GM18907 (cell line): Measurements from ENCODE around the gene SVIP.
A peak's percentile ranks its signal among the peaks of the same experiment; 100 is the strongest.

Source experiments
- ATAC-seq: cut with Tn5 transposase; IDR thresholded peaks from one replicate; pipeline ENCODE4 v1.9.1; 2021; ENCODE audit warnings: mild to moderate bottlenecking, moderate library complexity; ENCODE audit not compliant: unreplicated experiment

The SVIP gene, protein sequence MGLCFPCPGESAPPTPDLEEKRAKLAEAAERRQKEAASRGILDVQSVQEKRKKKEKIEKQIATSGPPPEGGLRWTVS

DNA sequence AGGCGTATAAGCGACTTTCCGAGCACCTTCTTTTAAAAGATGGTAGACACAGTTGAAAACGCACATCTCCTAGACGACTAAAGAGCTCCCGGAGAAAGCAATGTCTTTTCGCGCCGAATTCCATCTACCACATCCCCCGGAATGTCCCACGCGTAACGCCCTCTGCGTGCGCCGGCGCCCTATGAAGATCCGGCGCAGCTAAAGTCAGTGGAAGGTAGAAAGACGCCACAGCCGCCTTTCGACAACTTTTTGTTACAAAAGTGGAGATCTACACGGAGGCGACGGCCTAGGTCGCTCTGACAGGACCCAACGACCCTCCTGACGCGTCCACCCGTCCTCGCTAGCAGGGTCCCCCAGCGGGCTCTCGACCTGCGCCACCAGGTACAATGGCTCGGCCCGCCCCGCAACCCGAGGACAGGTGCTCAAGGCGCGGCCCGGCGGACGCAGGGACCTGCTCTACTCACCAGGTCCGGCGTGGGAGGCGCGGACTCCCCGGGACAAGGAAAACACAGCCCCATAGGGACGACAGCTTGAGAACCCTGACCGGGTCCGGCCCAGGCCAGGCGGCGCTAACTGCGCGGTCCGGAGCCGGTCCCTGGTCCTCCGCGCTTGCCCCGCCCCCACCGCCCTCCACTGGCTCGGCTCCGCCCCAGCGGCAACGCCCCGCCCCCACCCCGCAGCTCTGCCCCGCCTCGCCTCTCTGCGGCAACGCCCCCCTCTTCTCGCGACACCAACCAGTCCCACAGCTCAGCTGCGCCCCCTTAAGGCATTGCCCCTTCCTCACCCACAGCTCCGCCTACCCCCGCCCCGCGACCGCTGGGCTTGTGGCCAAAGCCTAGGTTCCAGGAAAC is at the start of gene SVIP:
Gene SVIP (minus strand): TSS at position 571 of the 851 bp plus-strand sequence. CDS start 53 bp downstream, at position 518.
- peak; percentile 95 for ATAC-seq

DNA sequence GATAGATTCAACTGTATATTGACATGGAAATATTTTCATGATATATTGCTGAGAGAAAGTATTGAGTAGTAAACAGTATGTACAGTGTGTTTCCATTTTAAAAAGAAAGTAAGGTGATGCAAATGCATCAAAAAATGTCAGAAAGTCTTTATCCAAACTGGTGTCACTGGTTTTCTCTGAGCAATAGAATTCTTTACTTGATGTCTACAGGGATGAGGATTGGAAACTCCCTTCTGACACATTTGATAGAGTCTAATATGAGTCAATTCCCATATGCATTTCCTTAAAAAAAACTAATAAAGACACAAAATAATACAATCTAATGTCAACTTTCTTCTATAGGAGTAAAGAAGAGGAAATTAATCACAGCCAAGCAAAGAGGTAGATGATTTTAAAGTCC is 49.0 kb upstream of the SVIP start:
- no peak for ATAC-seq

DNA sequence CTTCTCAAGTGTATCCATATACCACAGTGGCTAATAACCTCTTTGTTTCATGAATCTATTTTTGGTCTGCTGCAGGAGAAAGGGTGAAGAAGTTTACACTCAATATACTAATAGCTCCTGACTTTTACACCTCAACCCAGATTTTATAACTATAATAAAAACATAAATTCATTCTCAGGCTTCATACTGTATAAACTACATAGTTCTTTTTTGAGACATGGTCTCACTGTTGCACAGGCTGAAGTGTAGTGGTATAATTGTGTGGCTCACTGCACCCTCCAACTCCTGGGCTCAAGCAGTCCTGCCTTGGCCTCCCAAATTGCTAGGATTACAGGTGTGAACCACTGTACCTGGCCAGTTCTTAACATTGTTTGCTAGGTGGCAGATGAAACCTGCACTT is 48.4 kb upstream of the SVIP start:
- ATAC-seq = no peak

DNA sequence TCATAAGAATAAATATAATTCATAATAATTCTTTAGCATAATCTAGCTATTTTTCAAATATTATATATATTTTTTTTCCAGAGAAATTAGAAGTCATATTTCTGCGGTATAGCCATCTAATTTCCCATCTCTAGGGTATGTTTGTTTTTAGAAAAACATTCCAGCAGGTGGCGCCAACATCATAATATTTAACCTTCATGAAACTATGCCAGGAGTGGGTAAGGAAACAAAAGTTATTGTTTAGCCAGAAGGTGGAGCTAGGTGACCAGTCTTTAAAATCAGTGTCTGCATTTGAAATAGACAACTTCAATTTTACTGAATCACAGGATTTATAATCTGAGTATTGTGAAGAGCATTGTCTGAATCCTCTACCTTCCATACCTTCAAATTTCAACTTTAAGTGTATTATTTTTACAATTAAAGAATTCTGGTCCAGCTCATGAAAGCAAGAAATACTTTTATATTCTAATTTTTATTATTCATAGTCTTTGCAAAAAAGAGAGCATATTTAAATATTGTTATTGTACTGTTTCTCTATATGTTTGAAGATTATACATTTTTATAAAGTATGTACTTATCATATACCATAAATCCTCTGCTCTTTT is 46.4 kb upstream of the SVIP start:
- ATAC-seq = peak; percentile 96

- ATAC-seq = peak; percentile 61
These were observed 39.7 kb upstream of the SVIP start for GRCh38 chr11:22869325-22869724.

DNA sequence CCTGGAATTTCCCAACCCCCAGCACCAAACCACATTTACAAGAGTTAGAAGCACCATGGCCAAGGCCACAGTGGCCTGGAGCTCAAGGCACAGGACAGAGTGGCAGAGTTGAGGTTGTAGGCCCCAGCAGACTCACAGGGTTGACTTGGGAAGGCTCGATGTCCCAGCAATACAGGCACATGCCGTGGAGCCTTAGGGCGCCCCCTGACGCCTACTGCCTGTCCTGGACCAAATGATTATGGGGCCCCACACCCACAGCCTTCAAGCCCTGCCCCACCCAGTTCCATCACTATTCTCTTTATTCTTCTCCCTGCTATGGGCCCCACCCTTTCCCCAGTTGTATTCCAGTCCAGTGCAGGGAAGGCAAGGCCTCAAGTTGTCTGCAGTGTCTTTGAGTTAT is 30.6 kb upstream of the SVIP start, which contains the start of gene CCDC179:
Gene CCDC179 (minus strand): TSS at position 234 of the 400 bp plus-strand sequence. CDS start 53 bp downstream, at position 181.
- no peak for ATAC-seq

GRCh38 chr11:22859756-22860155 is 30.2 kb upstream of the SVIP start:
- ATAC-seq = no peak

DNA sequence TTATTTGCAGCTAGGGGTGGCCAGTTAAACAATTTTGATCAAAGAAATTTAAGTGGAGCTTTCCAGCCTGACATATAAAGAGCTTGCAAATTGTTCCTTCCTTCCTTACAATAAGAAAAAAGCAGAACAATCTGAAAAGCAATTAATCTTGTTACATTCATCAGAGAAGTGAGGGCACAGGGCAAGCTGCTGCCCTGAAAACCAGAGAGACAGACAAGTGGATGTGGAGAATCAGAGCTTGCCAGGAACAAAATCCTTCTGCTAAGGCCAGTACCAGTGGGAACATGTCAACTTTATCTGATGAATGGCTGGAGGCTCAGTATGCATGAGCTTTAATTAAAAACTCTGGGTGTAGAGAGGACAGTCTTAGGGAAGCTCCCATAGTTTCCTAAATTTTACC is 21.9 kb upstream of the SVIP start:
- ATAC-seq = no peak

DNA sequence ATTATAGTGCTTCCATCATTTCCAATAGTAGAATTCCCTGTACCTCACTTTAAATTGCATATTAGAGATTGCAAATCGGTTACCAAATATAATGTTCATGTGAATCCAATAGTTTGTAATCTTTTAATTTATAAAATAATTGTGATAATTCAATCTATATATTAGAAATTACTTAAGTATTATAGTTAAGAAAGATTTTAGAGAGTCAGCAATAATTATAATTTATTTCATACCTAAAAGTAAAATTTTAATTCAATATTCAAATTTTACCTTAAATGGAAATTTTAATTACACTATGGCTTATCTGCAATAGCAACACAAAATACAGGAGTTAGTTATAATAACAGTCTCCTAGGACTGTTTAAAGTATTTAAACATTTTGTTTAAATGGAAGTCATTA is 17.1 kb upstream of the SVIP start:
- no peak for ATAC-seq

- ATAC-seq = no peak
These were observed 2.9 kb upstream of the SVIP start for GRCh38 chr11:22832315-22833015.

GRCh38 chr11:22830082-22830414 is 447 bp upstream of the SVIP start:
- no peak for ATAC-seq

DNA sequence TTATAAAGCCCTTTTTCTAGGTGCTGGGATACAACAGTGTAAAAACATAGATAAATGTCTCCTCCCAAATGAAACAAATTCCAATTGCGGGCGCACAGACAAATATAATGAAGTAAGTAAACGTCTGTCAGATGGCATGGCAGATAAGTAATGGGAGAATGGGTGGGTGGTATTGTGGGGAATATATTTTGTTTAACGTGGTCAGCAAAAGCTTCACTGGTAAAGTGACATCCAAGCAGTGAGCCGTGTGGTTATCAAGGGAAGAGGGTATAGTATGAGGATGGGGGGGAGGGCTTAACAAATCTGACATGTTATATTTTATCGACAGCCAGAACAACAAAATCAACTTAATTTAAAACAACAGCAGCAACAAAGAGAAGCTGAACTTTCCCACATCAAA is 1.2 kb downstream of the SVIP start:
- ATAC-seq = no peak

GRCh38 chr11:22822203-22822602 is 7.4 kb downstream of the SVIP start:
- no peak for ATAC-seq

- ATAC-seq = no peak
These were observed 19.7 kb downstream of the SVIP start for GRCh38 chr11:22809893-22810292.

- ATAC-seq = no peak
These were observed 20.9 kb downstream of the SVIP start for GRCh38 chr11:22808571-22809197.

- ATAC-seq = peak; percentile 99
These were observed 21.6 kb downstream of the SVIP start for GRCh38 chr11:22807855-22808570.

DNA sequence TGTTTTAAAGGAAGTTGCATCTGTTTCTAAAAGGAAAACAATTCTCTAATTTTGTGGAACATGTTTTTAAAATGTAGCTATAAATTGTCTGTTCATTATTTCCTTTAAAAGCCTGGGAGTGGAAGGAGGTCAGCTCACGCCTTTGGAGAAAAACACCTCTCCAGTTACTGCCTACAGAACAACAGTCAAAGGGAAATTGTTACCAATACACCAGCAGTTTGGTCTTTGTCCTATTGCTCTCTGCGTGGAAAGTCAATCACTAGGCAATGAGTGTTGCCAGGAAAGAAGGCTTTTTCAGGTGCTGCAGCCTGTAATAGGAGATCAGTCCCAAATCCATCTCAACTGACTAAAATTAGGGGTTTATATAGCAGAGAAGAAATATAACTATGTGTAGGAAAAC is 22.2 kb downstream of the SVIP start:
- no peak for ATAC-seq

- ATAC-seq = no peak
These were observed 26.7 kb downstream of the SVIP start for GRCh38 chr11:22802861-22803260.

- no peak for ATAC-seq
These were observed 29.1 kb downstream of the SVIP start for GRCh38 chr11:22800482-22800881.

- ATAC-seq = no peak
These were observed 30.7 kb downstream of the SVIP start for GRCh38 chr11:22798901-22799300.

DNA sequence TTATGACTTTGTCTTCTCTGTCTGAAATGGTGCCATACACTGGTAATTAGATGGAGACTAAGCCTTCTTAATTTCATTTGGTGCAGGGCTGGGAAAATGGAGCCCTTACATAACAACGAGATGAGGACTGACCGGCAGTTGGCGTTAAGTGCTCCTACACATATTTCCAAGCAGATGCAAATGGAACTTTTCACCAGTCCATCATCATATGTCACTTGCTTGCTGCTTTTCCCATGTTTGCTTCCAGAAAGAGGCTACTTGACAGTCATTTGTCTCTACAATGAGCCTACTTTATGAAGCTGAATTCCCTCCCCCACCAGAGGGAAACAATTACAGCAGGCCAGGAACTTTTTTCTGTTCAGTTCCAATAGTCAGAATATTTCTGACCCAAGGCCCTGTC is 32.6 kb downstream of the SVIP start:
- no peak for ATAC-seq
